GM19324 (cell line): Measurements from ENCODE around the gene ETFA.
A peak's percentile ranks its signal among the peaks of the same experiment; 100 is the strongest.
"Not testable (repeated sequence)": the region's sequence is repeated elsewhere in the genome, so short reads cannot be mapped to it uniquely, and the experiment has no call there.

Experiments
- ATAC-seq: cut with Tn5 transposase; IDR thresholded peaks from one replicate; pipeline ENCODE4 v1.9.1; 2021; ENCODE audit warnings: mild to moderate bottlenecking, moderate library complexity; ENCODE audit not compliant: unreplicated experiment, low FRiP score

The ETFA gene

DNA sequence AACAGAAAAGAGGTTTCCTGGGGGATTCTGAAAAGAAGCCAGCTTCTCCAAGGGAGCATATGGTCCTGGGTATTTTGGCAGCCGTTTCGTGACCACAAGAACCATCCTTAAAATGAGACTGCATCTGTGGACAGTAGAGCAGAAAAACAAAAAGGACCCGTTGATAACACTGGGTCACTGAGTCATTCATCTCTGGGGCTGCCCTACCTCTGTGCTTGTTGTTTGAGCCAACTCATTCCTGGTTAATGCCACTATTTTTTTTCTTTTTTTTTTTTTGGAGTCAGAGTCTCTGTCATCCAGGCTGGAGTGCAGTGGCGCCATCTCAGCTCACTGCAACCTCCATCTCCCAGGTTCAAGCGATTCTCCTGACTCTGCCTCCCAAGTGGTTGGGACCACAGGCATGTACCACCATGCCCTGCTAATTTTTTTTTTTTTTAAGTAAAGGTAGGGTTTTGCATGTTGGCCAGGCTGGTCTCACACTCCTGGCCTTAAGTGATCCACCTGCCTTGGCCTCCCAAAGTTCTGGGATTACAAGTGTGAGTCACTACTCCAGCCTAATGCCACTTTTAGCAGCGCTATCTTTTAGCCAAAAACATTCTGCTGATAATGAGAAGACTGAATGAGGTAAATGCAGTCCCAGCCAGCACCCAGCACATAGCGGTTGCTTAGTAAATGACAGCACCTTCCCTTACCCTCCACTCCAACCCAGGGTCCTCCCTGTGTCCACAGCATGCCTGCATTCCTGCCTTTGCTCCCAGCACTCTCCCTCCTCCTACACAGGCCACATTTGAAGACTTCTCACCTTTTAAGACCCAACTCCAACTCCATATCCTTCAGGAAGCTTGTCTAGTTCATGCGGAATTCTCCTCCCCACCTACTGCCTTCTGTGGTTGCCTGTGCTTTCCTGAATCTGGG is 16.2 kb upstream of the ETFA start:
- ATAC-seq, result no peak

- ATAC-seq, result no peak
Observed at GRCh38 chr15:76325704-76326103, 14.4 kb upstream of the ETFA start.

- no peak for ATAC-seq
Observed at GRCh38 chr15:76324066-76324465, 12.8 kb upstream of the ETFA start.

GRCh38 chr15:76321602-76322001 is 10.3 kb upstream of the ETFA start:
- no peak for ATAC-seq

- no peak for ATAC-seq
Observed at GRCh38 chr15:76321171-76321570, 9.9 kb upstream of the ETFA start.

DNA sequence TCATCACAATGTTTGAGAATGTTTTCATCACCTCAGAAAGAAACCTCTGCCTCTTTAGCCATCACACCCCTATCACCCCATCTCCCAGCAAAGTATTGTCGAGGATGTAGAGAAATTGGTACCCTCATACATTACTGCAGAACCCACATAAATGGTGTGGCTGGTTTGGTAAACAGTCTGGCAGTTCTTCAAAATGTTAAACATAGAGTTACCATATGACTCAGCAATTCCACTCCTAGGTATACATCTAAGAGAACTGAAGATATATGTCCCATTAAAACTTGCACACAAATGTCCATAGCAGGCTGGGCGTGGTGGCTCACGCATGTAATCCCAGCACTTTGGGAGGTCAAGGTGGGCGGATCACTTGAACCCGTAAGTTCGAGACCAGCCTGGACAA is 8.7 kb upstream of the ETFA start:
- ATAC-seq, result no peak

DNA sequence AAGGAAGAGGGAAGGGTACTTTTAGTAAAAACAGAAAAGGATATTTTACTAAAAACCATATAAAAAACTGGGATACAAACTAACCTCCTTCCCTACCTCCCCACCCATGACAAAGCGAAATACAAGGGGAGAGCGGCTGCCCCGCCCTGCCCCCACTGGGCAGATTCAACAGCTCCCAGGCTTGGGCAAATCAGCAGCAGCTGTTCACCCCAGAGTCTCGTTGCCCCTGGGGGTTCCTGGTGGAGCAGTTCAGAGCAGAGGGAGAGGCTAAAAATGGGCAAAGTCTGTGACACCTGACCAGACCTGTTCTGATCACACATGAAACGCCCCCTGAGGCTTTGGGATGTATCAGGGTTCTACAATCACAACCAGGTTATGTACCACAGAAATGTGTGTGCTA is 2.5 kb upstream of the ETFA start:
- ATAC-seq, result no peak

- ATAC-seq, result not testable (repeated sequence)
Observed at GRCh38 chr15:76313175-76313567, 1.9 kb upstream of the ETFA start.

- no peak for ATAC-seq
Observed at GRCh38 chr15:76312540-76313174, 1.4 kb upstream of the ETFA start.

- peak; percentile 5 for ATAC-seq
Observed at GRCh38 chr15:76310475-76311099, 682 bp downstream of the ETFA start.

DNA sequence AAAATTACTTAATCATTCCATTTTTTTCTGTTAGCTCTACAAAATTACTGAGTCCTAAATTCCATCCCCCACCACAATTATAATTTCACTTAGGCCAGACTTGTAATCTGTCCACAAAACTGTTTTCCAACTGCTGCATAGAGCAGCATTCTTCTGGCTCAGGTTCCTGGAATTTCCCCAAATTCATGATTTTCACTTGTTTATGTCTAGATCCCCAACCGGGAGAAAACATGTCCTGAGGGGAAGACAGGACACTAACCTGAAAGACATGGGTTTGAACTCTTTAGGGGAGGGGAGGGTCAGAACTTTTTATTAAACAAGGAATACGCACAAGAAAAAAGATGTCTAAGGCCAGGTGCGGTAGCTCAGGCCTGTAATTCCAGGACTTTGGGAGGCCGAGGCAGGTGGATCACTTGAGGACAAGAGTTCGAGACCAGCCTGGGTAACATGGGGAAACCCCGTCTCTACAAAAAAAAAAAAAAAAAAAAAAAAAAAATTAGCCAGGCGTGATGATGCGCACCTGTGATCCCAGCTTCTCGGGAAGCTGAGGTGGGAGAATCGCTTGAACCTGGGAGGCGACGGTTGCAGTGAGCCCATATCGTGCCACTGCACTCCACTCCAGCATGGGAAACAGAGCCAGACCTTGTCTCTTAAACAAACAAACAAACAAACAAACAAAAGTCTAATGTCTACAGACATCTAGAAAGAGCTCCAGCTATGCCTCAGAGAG is 1.5 kb downstream of the ETFA start:
- ATAC-seq, result no peak

DNA sequence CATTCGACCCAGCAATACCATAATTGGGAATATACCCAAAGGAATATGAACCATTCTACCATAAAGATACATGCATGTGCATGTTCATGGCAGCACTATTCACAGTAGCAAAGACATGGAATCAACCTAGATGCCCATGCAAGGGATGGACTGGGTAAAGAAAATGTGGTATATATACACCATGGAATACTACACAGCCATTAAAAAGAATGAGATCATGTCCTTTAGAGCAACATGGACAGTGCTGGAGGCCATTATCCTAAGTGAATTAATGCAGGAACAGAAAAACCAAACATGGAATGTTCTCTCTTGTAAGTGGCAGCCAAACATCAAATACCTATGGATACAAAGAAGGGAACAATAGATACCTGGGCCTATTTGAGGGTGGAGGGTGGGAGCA is 7.4 kb downstream of the ETFA start:
- ATAC-seq, result no peak

DNA sequence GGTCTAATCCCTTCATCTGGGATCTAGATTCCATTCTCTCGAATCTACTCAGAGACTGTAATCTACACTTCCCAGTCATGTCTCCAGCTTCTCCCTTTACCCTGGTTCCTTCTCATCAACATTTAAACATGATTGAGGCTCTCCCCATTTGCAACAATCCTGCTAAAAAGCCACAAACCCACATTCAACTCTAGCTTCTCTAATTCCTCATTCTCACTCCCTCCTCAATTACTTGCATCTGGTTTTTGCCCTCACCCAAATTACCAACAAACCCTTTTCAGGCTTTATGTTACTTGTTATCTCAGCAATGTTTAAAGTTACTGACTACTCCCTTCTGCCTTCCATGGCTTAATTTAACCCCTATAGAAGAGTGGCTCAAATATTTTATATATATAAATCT is 11.5 kb downstream of the ETFA start:
- ATAC-seq, result no peak

GRCh38 chr15:76298986-76299385 is 12.3 kb downstream of the ETFA start:
- ATAC-seq, result no peak

DNA sequence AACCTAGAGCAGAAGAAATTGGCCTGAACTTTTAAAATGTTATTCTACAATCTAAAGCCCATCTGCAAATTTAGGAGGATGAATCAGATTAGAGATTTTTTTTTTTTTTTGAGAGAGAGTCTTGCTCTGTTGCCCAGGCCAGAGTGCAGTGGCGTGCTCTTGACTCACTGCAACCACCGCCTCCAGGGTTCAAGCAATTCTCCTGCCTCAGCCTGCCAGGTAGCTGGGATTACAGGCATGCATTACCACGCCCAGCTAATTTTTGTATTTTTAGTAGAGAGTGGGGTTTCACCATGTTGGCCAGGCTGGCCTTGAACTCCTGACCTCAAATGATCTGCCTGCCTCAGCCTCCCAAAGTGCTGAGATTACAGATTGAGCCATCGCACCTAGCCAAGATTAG is 13.3 kb downstream of the ETFA start:
- not testable (repeated sequence) for ATAC-seq

DNA sequence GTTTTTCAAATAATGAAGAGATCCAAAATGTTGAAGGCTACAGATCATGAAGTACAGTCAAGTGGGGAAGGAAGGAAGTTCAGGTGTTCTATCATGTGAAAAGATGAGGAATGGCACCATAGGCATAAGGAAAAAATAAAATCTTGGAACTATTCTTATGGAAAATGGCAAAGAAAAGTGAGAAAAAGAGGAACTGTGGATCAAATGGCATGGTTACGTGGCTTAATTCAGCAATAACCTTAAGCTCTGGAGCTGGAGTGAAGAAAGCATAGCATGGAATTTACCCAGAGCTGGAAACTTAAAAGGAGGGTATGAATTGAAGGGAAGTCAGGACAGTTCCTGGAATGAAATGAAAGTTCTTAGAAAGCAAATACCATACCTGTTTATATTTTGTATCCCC is 14.4 kb downstream of the ETFA start:
- ATAC-seq, result no peak

DNA sequence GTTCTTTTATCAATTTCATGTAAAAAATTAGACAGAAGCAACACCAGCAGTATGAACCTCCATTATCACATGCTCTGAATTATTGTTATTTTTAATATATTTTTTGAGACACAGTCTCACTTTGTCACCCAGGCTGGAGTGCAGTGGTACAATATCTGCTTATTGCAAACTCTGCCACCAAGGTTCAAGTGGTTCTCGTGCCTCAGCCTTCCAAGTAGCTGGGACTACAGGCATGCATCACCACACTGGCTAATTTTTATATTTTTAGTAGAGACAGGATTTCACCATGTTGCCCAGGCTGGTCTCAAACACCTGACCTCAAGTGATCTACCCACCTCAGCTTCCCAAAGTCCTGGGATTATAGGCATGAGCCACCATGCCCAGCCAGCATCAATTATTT is 16.8 kb downstream of the ETFA start:
- ATAC-seq, result not testable (repeated sequence)

DNA sequence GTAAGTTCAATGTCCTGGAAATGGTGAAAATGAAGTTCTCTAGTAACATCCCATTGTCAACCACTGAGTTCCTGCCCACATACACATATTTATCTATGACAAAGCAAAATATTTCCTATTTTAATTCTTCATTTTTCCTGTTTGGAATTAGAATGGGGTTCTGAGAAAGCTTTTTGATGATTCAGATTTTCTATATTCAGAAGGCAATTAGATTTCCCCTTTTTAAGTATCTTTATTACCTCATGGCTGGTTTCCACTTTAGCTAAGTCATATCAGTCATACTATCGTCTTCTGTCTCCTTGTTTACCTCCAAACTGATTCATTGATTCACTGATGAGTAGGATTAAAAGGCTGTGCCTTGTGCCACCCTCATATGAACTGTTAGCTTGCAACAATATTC is 17.9 kb downstream of the ETFA start:
- ATAC-seq, result no peak

GRCh38 chr15:76289582-76289981 is 21.7 kb downstream of the ETFA start:
- no peak for ATAC-seq

- no peak for ATAC-seq
Observed at GRCh38 chr15:76286271-76286879, 24.9 kb downstream of the ETFA start.
